CD4-positive, alpha-beta T cell treated with Interleukin-17A for 1 hour (primary cell): Measurements from ENCODE around the gene PRR12.
A peak's percentile ranks its signal among the peaks of the same experiment; 100 is the strongest.
"Not testable (repeated sequence)": the region's sequence is repeated elsewhere in the genome, so short reads cannot be mapped to it uniquely, and the experiment has no call there.

Source experiments
- DNase-seq: peaks from one replicate; pipeline ENCODE4 v3.0.0-alpha.2; 2020

PRR12 gene

DNA sequence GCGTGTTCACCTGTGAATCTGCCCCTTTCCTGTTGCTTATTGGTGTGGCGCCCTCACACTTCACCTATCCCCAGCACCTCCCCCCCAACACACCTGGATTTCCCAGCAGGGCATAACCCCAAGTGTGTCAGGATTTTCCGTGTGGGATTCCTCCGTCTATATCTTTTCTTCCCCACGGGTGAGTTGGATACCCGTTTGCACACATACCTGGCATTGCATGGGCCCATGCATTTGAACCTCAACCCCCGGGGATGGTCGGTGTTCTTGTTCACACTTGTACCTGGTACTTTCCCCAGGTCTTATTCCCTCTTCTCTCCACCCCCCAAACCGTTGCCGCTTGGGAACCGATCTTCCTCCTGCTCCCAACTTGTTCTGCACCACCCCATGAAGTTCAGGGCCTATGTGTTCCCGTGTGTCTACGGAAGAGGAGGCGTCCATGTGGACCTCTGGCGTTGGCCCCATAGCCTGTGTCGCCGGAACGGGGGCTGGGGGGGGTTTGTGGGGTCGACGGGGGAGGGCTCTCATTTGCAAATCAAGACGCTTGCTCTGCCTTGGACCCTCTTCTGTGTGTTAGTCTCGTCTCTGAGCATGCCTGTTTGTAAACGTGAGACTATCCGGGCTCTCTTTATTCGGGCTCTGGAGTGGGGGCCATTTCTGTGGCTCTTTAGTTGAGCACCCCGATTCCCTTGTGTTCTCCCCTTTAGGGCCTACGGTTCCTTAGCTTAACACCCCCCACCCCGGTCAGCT lies 1.7 kb downstream of the PRR12 start:
- peak; percentile 28 for DNase-seq

DNA sequence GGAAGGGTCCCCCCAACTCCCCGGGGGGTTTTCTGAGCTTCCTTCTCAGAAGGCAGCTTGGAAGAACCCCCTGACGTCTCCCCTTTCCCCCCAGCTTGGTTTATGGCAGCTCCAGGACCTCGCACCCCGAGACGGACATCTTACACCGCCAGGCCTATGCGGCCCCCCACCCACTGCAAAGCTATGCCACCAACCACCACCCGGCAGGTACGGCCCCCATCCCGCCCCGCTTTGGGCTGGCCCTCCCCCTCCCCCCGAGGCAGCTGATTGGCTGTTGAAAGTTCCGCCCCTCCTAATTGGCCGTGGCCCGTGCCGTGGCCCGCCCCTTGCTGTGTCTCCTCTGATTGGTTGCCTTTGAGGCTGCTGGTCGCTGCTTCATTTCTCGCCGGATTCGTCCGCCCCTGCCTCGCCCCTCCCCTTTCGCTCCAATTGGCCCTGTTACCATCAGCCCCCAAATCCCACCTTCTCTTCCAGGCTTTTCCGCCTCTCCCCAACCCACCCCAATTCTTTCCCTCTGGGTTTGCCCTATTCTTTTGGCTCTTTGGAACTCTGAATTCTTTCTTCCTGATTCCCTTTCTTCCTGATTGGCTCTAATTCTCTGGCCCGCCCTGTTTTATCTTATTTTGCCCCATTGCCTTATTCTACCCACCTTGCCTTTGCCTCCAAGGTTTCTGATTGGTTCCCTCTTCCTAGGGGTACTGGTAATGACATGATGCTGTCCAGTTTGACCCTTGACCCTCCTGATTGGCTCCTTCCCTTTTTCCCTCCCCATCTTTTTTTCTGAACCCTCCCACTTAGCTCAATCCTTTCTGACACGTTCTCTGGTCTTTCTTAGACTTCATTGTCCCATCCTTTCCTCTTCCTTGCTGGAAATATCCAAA lies 2.5 kb downstream of the PRR12 start:
- DNase-seq, result peak; percentile 95

DNA sequence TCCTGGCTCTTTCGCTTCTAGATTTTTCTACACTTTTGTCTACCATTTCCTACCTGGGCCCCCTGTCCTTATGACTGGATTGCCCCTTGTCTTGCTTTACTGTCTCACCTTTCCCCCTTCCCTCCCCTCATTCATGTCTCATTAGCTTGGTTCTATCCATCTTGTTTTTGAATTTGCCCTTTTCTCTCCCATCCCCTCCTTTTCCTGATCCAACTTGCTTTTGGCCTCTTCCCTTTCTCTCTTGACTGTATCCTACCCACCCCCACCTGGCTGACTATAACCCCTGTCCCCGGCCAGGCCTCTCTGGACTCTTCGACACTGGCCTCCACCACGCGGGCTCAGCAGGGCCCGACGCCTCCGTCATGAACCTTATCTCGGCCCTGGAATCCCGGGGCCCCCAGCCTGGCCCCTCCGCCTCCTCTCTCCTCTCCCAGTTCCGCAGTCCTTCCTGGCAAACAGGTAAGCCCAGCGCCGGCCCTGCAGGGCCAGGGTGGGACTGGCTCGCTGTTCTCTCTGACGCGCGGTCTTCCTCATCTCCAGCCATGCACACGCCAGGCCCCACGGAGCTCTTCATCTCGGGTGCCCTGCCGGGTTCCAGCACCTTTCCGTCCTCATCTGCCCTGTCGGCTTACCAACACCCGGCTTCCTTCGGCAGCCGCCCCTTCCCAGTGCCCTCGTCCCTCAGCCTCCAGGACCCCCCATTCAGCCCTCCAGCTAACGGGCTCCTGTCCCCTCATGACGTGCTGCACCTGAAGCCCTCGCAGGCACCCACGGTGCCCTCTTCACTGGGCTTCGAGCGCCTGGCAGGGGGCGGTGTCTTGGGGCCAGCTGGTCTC lies 3.4 kb downstream of the PRR12 start:
- no peak for DNase-seq

DNA sequence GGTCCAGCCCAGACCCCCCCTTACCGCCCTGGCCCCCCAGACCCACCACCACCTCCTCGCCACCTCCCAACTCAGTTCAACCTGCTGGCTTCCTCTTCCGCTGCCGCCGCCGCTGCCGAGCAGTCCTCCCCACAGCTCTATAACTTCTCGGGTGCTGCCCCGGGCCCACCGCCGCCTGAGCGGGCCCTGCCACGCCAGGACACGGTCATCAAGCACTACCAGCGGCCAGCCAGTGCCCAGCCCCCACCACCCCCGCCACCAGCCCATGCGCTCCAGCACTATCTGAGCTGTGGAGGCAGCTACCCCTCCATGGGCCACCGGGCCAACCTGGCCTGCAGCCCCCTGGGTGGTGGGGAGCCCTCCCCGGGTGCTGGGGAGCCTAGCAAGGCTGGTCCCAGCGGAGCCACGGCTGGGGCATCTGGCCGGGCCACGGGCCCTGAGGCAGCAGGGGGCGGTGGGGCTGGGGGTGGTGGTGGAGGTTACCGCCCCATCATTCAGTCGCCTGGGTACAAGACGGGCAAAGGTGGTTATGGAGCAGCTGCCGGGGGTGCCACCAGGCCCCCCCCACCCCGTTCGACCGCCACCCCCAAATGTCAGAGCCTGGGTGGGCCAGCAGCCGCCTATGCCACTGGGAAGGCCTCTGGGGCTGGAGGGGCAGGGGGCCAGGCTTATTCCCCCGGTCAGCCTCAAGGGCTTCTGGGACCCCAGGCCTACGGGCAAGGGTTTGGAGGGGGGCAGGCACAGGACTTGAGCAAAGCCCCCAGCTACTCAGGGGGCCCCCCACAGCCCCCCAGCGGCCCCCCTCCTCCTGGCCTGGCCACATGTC lies 4.2 kb downstream of the PRR12 start:
- DNase-seq, result no peak

DNA sequence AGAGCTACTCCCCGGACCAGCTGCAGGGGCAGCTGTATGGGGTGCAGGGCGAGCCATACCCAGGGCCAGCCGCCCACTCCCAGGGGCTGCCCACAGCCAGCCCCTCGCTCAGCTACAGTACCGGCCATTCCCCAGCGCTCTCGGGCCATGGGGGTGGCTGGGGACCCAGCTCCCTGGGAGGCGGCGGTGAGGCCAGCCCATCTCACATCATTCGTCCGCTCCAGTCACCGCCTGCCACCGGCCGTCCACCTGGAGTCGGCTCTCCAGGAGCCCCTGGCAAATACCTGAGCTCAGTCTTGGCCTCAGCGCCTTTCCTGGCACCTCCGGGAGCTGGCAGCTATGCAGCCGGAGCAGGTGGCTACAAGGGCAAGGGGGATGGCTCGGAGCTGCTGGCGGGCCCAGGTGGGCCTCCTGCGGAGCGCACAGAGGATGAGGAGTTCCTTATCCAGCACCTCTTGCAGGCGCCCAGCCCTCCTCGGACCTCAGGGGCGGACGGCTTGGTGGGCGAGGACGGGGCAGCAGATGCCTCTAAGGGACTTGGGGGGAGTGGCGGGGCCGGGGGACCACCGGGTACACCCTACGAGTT lies 4.9 kb downstream of the PRR12 start:
- no peak for DNase-seq

DNA sequence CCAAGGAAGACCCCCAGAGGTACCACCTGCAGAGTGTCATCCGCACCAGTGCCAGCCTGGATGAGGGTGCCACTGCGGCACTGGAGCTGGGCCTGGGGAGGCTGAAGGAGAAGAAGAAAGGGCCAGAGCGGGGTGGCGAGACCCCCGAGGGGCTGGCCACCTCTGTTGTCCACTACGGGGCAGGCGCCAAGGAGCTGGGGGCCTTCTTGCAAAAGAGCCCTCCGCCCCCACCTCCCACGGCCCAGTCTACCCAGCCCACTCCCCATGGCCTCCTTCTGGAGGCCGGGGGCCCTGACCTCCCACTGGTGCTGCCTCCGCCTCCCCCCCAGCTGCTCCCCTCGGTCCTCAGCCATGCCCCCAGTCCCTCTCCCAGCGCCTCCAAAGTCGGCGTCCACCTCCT lies 5.4 kb downstream of the PRR12 start:
- DNase-seq, result no peak

DNA sequence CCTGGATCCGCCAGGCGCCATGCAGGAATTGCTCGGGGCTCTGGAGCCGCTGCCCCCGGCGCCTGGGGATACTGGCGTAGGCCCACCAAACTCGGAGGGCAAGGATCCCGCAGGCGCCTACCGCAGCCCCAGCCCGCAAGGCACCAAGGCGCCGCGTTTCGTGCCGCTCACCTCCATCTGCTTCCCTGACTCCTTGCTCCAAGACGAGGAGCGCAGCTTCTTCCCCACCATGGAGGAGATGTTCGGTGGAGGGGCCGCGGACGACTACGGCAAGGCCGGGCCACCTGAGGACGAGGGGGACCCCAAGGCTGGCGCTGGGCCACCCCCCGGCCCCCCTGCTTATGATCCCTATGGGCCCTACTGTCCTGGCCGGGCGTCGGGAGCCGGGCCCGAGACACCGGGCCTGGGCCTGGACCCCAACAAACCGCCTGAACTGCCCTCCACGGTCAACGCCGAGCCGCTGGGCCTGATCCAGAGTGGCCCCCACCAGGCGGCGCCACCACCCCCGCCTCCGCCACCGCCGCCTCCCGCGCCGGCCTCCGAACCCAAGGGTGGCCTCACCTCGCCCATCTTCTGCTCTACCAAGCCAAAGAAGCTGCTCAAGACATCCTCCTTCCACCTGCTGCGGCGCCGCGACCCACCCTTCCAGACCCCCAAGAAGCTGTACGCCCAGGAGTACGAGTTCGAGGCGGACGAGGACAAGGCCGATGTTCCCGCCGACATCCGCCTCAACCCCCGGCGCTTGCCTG lies 6.1 kb downstream of the PRR12 start:
- no peak for DNase-seq

DNA sequence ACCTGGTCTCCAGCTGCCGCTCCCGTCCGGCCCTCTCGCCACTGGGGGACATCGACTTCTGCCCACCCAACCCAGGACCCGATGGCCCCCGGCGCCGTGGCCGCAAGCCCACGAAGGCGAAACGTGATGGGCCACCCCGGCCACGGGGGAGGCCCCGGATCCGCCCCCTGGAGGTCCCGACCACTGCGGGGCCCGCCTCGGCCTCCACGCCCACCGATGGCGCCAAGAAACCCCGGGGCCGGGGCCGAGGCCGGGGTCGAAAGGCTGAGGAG lies 6.7 kb downstream of the PRR12 start:
- DNase-seq, result no peak

DNA sequence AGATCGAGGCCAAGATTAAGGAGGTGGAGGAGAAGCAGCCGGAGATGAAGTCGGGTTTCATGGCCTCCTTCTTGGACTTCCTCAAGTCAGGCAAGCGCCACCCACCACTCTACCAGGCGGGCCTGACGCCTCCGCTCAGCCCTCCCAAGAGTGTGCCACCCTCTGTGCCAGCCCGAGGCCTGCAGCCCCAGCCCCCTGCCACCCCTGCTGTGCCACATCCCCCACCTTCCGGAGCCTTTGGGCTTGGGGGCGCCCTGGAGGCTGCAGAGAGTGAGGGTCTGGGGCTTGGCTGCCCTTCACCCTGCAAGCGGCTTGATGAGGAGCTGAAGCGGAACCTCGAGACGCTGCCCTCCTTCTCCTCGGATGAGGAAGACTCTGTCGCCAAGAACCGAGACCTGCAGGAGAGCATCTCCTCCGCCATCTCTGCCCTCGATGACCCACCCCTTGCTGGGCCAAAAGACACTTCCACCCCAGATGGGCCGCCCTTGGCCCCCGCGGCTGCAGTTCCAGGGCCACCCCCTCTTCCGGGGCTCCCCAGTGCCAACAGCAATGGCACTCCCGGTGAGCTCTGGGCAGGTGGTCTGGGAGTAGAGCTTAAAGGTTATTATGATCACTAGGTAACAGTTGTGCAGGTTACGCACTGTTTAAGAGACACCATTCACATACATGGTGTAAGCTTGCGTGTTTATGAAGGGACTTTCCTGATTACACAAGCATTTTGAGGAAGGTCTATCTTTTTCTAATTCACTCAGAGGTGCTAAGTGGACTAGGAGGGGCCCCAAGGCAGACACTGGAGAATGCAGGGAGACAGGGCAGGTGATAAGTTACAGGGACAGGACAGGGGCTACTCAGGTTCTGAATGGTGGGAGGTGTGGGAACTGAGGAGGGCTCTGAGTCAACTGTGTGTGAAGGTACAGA lies 8.7 kb downstream of the PRR12 start:
- DNase-seq, result no peak

DNA sequence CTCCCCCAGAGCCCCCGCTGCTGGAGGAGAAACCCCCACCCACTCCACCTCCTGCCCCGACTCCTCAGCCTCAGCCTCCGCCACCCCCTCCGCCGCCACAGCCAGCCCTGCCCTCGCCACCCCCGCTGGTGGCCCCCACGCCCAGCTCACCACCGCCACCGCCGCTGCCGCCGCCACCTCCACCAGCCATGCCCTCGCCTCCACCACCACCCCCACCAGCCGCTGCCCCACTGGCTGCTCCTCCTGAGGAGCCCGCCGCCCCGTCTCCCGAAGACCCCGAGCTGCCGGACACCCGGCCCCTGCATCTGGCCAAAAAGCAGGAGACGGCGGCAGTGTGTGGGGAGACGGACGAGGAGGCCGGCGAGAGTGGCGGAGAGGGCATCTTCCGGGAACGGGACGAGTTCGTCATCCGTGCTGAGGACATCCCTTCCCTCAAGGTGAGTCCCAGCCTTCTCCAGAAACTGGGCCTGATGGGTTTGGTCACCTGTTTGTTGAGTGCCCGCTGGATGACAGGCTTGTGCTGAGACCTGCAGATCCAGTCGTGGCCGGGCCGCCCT lies 10.6 kb downstream of the PRR12 start:
- no peak for DNase-seq

DNA sequence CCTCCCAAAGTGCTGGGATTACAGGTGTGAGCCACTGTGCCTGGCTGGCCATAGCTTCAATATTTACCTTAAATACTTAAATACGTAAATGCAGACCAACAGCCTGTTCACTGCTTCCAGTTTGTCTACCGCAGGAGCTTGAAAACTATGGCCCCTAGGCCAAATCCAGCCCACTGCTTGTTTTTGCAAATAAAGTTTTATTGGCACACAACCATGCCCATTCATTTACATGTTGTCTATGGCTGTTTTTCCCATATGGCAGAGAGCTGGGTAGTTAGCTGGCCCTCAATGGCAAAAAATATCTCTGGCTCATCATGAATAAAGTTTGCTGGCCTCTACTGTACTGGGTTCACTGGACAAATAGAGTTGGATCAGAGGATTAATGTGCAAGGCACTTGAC lies 11.8 kb downstream of the PRR12 start:
- no peak for DNase-seq

DNA sequence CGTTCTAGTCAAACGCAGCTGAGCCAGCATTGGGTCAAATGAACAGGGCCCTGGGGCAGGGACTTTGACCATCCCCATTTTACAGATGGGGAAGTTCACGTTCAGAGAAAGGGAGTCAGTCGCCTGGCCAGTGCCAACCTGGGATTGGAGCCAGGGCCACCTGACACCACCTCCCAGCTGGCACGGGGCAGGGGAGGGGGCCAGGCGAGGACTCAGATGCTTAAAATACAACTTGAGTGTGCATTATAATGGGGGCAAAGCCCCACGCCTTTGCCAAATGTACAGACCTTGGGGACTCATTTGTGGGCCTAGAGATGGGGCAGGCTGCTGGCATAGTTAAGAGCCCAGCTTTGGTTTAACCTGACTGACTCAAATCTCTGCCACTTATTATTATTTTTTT lies 14.6 kb downstream of the PRR12 start:
- DNase-seq, result no peak

DNA sequence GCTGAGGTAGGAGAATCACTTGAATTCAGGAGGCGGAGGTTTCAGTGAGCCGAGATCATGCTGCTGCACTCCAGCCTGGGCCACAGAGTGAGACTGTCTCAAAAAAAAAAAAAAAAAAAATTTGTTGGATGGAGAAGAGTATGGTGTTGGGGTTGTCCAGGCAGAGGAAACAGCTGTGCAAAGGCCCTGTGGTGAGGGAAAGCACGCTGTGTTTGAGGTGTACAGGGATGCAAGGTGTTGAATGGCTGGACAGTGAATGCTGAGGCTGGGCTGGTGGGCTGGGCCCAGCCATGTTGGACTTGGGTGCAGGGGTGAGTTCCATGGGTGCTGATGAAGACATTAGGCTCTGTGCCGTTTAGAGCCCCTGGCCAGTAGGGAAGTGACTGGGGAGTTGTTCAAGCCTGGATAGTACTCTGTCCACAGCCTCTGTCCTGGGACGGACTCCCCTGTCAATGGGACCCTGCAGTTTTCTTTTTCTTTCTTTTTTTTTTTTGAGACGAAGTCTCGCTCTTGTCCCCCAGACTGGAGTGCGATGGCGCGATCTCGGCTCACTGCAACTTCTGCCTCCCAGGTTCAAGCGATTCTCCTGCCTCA lies 18.6 kb downstream of the PRR12 start:
- DNase-seq, result no peak

DNA sequence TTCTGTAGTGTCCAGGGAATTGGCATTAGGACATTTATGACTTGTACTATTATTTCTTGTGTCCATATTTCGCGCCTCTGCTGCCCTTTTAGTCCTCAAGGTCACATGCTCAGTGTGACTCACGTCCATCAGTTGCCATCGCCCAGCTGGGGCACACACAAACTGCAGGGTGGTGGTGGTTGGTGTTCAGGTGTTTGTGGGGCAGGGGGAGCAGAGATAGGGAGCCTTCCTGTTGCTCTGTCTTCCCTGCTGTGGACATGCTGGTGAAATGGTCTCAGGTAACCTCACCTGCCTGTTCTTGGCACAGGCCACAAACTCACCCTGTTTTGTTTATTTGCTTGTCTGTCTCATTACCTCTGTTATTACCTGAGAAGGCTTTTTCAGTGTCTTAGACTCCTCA lies 22.4 kb downstream of the PRR12 start:
- no peak for DNase-seq

DNA sequence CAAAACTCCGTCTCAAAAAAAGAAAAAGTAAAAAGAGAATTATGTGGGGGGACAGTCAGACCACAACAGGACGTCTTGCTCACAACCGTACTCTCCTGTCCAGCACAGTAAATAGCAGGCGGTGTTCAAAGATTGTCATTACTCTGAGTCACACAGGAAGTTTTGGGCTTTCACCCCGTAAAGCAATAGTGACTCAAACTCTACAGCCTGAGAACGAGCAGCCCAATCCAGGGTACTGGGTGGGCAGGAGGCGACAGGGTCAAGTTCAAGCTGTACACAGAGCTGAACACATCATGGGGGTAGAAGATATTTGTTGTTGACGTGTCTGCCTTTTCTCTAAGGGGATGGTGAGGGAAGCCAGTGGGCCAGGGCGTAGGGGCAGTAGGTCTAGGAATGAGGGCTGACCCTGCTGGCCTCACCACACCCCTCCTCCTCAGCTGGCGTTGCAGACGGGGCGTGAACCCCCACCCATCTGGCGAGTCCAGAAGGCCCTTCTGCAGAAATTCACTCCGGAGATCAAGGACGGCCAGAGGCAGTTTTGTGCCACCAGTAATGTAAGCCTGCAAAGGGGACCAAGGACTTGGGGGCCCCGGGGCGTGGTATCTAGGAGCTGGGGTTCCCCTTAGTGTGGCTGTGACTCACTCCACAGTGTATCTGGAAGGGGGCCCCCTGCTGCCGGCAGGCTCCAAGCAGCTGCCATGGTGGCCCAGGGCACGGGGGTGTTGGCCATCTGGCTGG lies 23.3 kb downstream of the PRR12 start:
- peak; percentile 17 for DNase-seq

DNA sequence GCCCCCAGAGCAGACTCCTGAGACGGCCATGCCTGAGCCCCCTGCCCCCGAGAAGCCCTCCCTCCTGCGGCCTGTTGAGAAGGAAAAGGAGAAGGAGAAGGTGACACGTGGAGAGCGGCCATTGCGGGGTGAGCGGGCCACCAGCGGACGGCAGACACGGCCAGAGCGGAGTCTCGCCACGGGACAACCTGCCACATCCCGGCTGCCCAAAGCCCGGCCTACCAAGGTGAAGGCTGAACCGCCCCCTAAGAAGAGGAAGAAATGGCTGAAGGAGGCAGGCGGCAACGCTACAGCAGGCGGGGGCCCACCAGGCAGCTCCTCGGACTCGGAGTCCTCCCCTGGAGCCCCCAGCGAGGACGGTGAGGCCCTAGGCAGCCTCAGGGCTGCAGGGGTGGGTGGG lies 24.9 kb downstream of the PRR12 start:
- no peak for DNase-seq

DNA sequence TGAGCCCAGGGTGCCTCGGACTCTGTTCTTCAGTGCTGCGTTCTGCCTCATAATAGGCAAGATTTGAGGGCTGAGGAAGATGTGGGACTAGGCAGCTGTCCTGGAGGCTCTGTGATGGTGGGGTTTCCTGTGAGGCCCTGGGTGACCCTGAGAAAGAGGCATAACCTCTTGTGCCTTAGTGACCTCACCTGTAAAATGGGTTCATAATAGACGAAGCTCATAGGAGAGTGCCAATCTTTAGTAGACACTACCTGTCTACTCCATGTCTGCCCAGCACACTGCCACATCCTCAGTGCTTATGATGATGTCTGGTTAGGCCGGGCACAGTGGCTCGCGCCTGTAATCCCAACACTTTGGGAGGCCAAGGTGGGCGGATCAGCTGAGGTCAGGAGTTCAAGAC lies 25.6 kb downstream of the PRR12 start:
- no peak for DNase-seq

DNA sequence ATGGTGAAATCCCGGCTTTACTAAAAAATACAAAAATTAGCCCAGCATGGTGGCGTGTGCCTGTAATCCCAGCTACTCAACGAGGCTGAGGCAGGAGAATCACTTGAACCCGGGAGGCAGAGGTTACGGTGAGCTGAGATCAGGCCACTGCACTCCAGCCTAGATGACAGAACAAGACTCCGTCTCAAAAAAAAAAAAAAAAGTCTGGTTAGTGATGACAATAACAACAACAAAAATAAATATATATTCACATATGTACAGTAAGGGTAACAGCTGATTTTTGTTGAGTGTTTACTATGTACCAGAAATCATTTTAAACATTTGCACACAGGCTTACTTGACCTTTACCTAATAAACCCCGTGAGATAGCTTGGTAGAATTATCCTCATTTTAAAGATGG lies 26.0 kb downstream of the PRR12 start:
- no peak for DNase-seq

DNA sequence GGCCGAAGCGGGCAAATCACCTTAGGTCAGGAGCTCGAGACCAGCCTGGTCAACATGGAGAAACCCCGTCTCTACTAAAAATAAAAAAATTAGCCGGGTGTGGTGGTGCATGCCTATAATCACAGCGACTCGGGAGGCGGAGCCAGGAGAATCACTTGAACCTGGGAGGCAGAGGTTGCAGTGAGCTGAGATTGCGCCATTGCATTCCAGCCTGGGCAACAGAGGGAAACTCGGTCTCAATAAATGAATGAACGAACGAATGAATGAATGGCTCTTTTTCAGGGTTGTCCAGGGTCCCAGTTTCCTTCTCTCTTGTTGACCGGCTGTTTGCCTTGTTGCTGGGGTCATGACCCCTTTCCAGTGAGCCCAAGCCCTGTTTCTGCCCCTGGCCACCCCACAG lies 26.9 kb downstream of the PRR12 start:
- not testable (repeated sequence) for DNase-seq
